Liver (tissue), 9 donors: ENCODE measurements around the gene FRMD4A. TPM values are rescaled to one million over a fixed set of nuclear protein-coding genes. Genes with fewer than 3 reads are reported as not detected.
A peak's percentile ranks its signal among the peaks of the same experiment; 100 is the strongest.

Experiments
- DNase-seq: peaks from one replicate; pipeline ENCODE4 v3.0.0-alpha.2; 2017; ENCODE audit warnings: low spot score
- H3K27ac ChIP-seq, 2 donors: one replicate each; pipeline ENCODE4 v1.7.0; 2013; ENCODE audit warnings: inconsistent platforms in 2 of 2, low read length in 2 of 2, control low read depth in 1 of 2, low read depth in 1 of 2, mild to moderate bottlenecking in 1 of 2
- H3K27me3 ChIP-seq, 4 donors: one replicate each; pipeline versions ENCODE4 v1.6.1 to v1.7.0; 2013; ENCODE audit warnings: low read length in 3 of 4, inconsistent platforms in 1 of 4, mild to moderate bottlenecking in 1 of 4, moderate library complexity in 1 of 4; ENCODE audit not compliant: control insufficient read depth in 4 of 4, insufficient read depth in 4 of 4
- H3K36me3 ChIP-seq, 4 donors: one replicate each; pipeline versions ENCODE4 v1.6.1 to v1.7.0; 2013; ENCODE audit warnings: low read length in 3 of 4, mild to moderate bottlenecking in 3 of 4, low read depth in 1 of 4, moderate library complexity in 1 of 4; ENCODE audit not compliant: control insufficient read depth in 4 of 4, insufficient read depth in 3 of 4
- H3K4me1 ChIP-seq, 4 donors: one replicate each; pipeline versions ENCODE4 v1.6.1 to v1.7.0; 2013; ENCODE audit warnings: low read length in 3 of 4, mild to moderate bottlenecking in 3 of 4, moderate library complexity in 1 of 4; ENCODE audit not compliant: control insufficient read depth in 4 of 4, insufficient read depth in 4 of 4
- H3K4me3 ChIP-seq, 3 donors: one replicate each; pipeline versions ENCODE4 v1.6.1 to v1.7.0; 2013; ENCODE audit warnings: low read length in 3 of 3, control low read depth in 1 of 3, low read depth in 1 of 3, mild to moderate bottlenecking in 1 of 3
- H3K9ac ChIP-seq, 2 donors: one replicate each; pipeline ENCODE4 v1.7.0; 2013; ENCODE audit warnings: low read length in 2 of 2, mild to moderate bottlenecking in 2 of 2, moderate library complexity in 2 of 2, control low read depth in 1 of 2, low read depth in 1 of 2
- H3K9me3 ChIP-seq, 4 donors: one replicate each; pipeline versions ENCODE4 v1.6.1 to v1.7.0; 2013; ENCODE audit warnings: low read length in 3 of 4; ENCODE audit not compliant: control insufficient read depth in 4 of 4
- ATF3 ChIP-seq: IDR thresholded peaks from 2 replicates; pipeline ENCODE4 v1.6.1; 2016; ENCODE audit warnings: antibody characterized with exemption
- CTCF ChIP-seq: fragments of 150-350 bp; IDR thresholded peaks from 2 replicates; pipeline ENCODE4 v1.5.1; 2017; ENCODE audit warnings: improper control_type of control experiment, low read depth, low read length; ENCODE audit not compliant: missing input control
- EGR1 ChIP-seq, 2 donors: IDR thresholded peaks; 2 replicates each; pipeline ENCODE4 v1.6.1; 2016 to 2018; ENCODE audit warnings: antibody characterized with exemption in 2 of 2, low read depth in 2 of 2
- FOXA1 ChIP-seq: IDR thresholded peaks from 2 replicates; pipeline ENCODE4 v1.6.1; 2016; ENCODE audit warnings: antibody characterized with exemption
- FOXA2 ChIP-seq: IDR thresholded peaks from 2 replicates; pipeline ENCODE4 v1.6.1; 2016; ENCODE audit warnings: antibody characterized with exemption
- GABPA ChIP-seq, 2 donors: IDR thresholded peaks in 1 of 2; conservative IDR thresholded peaks in 1 of 2; 2 replicates each; pipeline ENCODE4 v1.6.1; 2016; ENCODE audit warnings: antibody characterized with exemption in 2 of 2, mild to moderate bottlenecking in 1 of 2, moderate library complexity in 1 of 2
- HNF4A ChIP-seq, 2 donors: conservative IDR thresholded peaks; 2 replicates each; pipeline ENCODE4 v1.6.1; 2016; ENCODE audit warnings: antibody characterized with exemption in 2 of 2, mild to moderate bottlenecking in 2 of 2
- HNF4G ChIP-seq: IDR thresholded peaks from 2 replicates; pipeline ENCODE4 v1.6.1; 2016; ENCODE audit warnings: antibody characterized with exemption
- JUND ChIP-seq, 2 donors: IDR thresholded peaks; 2 replicates each; pipeline ENCODE4 v1.6.1; 2016; ENCODE audit warnings: antibody characterized with exemption in 2 of 2
- MAX ChIP-seq: IDR thresholded peaks from 2 replicates; pipeline ENCODE4 v1.6.1; 2016; ENCODE audit warnings: antibody characterized with exemption
- NR2F2 ChIP-seq: IDR thresholded peaks from 2 replicates; pipeline ENCODE4 v1.6.1; 2016; ENCODE audit warnings: antibody characterized with exemption
- RAD21 ChIP-seq, 2 donors: IDR thresholded peaks; 2 replicates each; pipeline ENCODE4 v1.6.1; 2016; ENCODE audit warnings: antibody characterized with exemption in 2 of 2, mild to moderate bottlenecking in 2 of 2
- REST ChIP-seq: IDR thresholded peaks from 2 replicates; pipeline ENCODE4 v1.6.1; 2016; ENCODE audit warnings: antibody characterized with exemption, mild to moderate bottlenecking
- RXRA ChIP-seq, 2 donors: IDR thresholded peaks; 2 replicates each; pipeline ENCODE4 v1.6.1; 2017 to 2018; ENCODE audit warnings: antibody characterized with exemption in 2 of 2, mild to moderate bottlenecking in 1 of 2
- SP1 ChIP-seq: IDR thresholded peaks from 2 replicates; pipeline ENCODE4 v1.6.1; 2018; ENCODE audit warnings: antibody characterized with exemption, mild to moderate bottlenecking
- TAF1 ChIP-seq: conservative IDR thresholded peaks from 2 replicates; pipeline ENCODE4 v1.6.1; 2016; ENCODE audit warnings: antibody characterized with exemption, mild to moderate bottlenecking
- YY1 ChIP-seq: IDR thresholded peaks from 2 replicates; pipeline ENCODE4 v1.6.1; 2016; ENCODE audit warnings: antibody characterized with exemption, mild to moderate bottlenecking
- ZBTB33 ChIP-seq: IDR thresholded peaks from 2 replicates; pipeline ENCODE4 v1.6.1; 2016; ENCODE audit warnings: antibody characterized with exemption
- WGBS: extraction: QIAGEN DNeasy Blood & Tissue Kit; methylation state at CpG from one replicate; pipeline ENCODE4 v1.1.7; 2013; 5-methylcytosine and 5-hydroxymethylcytosine counted together
- polyA plus RNA-seq, 2 donors: library from polyadenylated mRNA; stranded (reverse) in 1 of 2; unstranded in 1 of 2; fragments of 200-250 nt in 1 of 2; fragments of >200 nt in 1 of 2; fragmentation: Nextera tagmentation in 1 of 2; extraction: Ambion mirVana in 1 of 2; gene quantifications; one replicate each; pipeline versions ENCODE4 v1.2.1 to v1.2.3, GENCODE V29; 2013 to 2015
- total RNA-seq, 2 donors: library from RNA; depleted of rRNA; stranded (reverse); fragments of >200 nt; gene quantifications; one replicate each; pipeline ENCODE4 v1.2.3, GENCODE V29; 2014
- donor health status: healthy.
- donor health status: healthy.
- donor health status: healthy.
- donor health status: healthy.
- donor health status: healthy.

The FRMD4A gene
- total and polyA plus RNA-seq, 4 donors, result 8.2 to 34.3 (median 13.1) TPM

GRCh38 chr10:13834581-13835286 lies 496.0 kb downstream of the FRMD4A start (continued):
- TF ChIP-seq MAX, result no peak

GRCh38 chr10:13831711-13832141 lies 499.0 kb downstream of the FRMD4A start:
- 47% methylated on average over 4 of the region's 4 CpGs for WGBS
- H3K9me3 ChIP-seq, result no peaks in the 10 kb centered on the region
- H3K27ac ChIP-seq, result peak overlapping the region; percentile 11 to 20
- no peaks in the 10 kb centered on the region for H3K36me3 ChIP-seq
- H3K9ac ChIP-seq, result no peak overlapping the region
- no peak overlapping the region for H3K4me3 ChIP-seq
- H3K4me1 ChIP-seq, result no peaks in the 10 kb centered on the region
- H3K27me3 ChIP-seq, result no peaks in the 10 kb centered on the region
- TF ChIP-seq RAD21 (IDR thresholded peaks at IDR 0.05) (peak in 1 of 2 donors; percentile 24), RXRA (IDR thresholded peaks at IDR 0.05) (no peak), YY1 (peak; percentile 12), FOXA2 (no peak), FOXA1 (no peak), JUND (IDR thresholded peaks at IDR 0.05) (no peak), REST (no peak)
- DNase-seq, result no peak

- H3K4me1 ChIP-seq, result no peaks in the 10 kb centered on the region
- no peak overlapping the region for H3K4me3 ChIP-seq
- no peak for DNase-seq
- no peak overlapping the region for H3K9ac ChIP-seq
- H3K27me3 ChIP-seq, result no peaks in the 10 kb centered on the region
- WGBS, result 97% methylated on average over 4 of the region's 4 CpGs
- TF ChIP-seq FOXA2 (no peak), FOXA1 (no peak), MAX (no peak), GABPA (IDR thresholded peaks at IDR 0.05 in 1 of 2, conservative IDR thresholded peaks at IDR 0.05 in 1 of 2) (no peak), SP1 (no peak), YY1 (no peak), TAF1 (no peak), NR2F2 (no peak), ATF3 (no peak), REST (no peak), CTCF (no peak), ZBTB33 (no peak), RXRA (IDR thresholded peaks at IDR 0.05) (no peak), RAD21 (IDR thresholded peaks at IDR 0.05) (no peak), HNF4G (no peak), HNF4A (conservative IDR thresholded peaks at IDR 0.05) (no peak), EGR1 (IDR thresholded peaks at IDR 0.05; ENCODE audit: low read depth in 2 of 2) (no peak)
- H3K36me3 ChIP-seq, result no peaks in the 10 kb centered on the region
- no peak overlapping the region for H3K27ac ChIP-seq
- H3K9me3 ChIP-seq, result no peaks in the 10 kb centered on the region
Observed at GRCh38 chr10:13830385-13830784, 500.3 kb downstream of the FRMD4A start.
